WTC11 (cell line): ENCODE measurements around the gene C14orf93. TPM values are rescaled to one million over a fixed set of nuclear protein-coding genes. Genes with fewer than 3 reads are reported as not detected.

ENCODE experiments used
- ATAC-seq: fragments of 200-7000 bp; cut with Tn5 transposase; 2 replicates; pipeline ENCODE4 v1.10.0; 2021; ENCODE audit warnings: mild to moderate bottlenecking, moderate library complexity
- CTCF ChIA-PET: fragments of 300-600 bp; sonication (Branson Sonifier 250); formaldehyde crosslinking; loops from one replicate; lab custom pipeline; 2021; ENCODE audit warnings: antibody characterized with exemption; lab: Charles Lee
- POLR2A ChIA-PET: fragments of 350-600 bp; sonication (Branson Sonifier 250); formaldehyde crosslinking; loops from one replicate; lab custom pipeline; 2021; ENCODE audit warnings: antibody characterized with exemption; lab: Charles Lee
- DNase-seq: peaks from one replicate; pipeline ENCODE4 v3.0.0; 2021; ENCODE audit warnings: low spot score
- H3K27ac Mint-ChIP-seq: 2 replicates; pipeline ENCODE4 v1.8.0; 2021; ENCODE audit warnings: mixed read lengths
- H3K27me3 Mint-ChIP-seq: 2 replicates; pipeline ENCODE4 v1.8.0; 2021; ENCODE audit warnings: low read depth, mild to moderate bottlenecking, moderate library complexity, mixed read lengths
- H3K36me3 Mint-ChIP-seq: 2 replicates; pipeline ENCODE4 v1.8.0; 2021; ENCODE audit warnings: mixed read lengths
- H3K4me1 Mint-ChIP-seq: 2 replicates; pipeline ENCODE4 v1.8.0; 2022; ENCODE audit warnings: mixed read lengths
- H3K4me3 Mint-ChIP-seq: 2 replicates; pipeline ENCODE4 v1.8.0; 2021; ENCODE audit warnings: mild to moderate bottlenecking, moderate library complexity, mixed read lengths
- H3K9me3 Mint-ChIP-seq: 2 replicates; pipeline ENCODE4 v1.8.0; 2021; ENCODE audit warnings: mixed read lengths
- CBFB ChIP-seq: sonication (generic); formaldehyde crosslinking; IDR thresholded peaks from 2 replicates; pipeline ENCODE4 v1.8.1; 2022; ENCODE audit warnings: mild to moderate bottlenecking, low read depth, missing genetic modification reagents
- CREM ChIP-seq: sonication (generic); formaldehyde crosslinking; IDR thresholded peaks from 2 replicates; pipeline ENCODE4 v1.8.1; 2022; ENCODE audit warnings: mild to moderate bottlenecking, missing genetic modification reagents, moderate library complexity
- EMX1 ChIP-seq: fragments of 250-450 bp; sonication (Bioruptor Pico); IDR thresholded peaks from 2 replicates; pipeline ENCODE4 v1.8.0; 2021; ENCODE audit warnings: mild to moderate bottlenecking
- ESRRA ChIP-seq: sonication (generic); formaldehyde crosslinking; IDR thresholded peaks from 2 replicates; pipeline ENCODE4 v1.8.1; 2022; ENCODE audit warnings: mild to moderate bottlenecking, missing genetic modification reagents, borderline replicate concordance
- FOXJ3 ChIP-seq: sonication (generic); formaldehyde crosslinking; IDR thresholded peaks from 2 replicates; pipeline ENCODE4 v1.9.0; 2021; ENCODE audit warnings: missing genetic modification reagents, mild to moderate bottlenecking, borderline replicate concordance
- FOXP1 ChIP-seq: sonication (generic); formaldehyde crosslinking; IDR thresholded peaks from 2 replicates; pipeline ENCODE4 v1.8.0; 2022; ENCODE audit warnings: missing genetic modification reagents, mild to moderate bottlenecking, moderate library complexity, borderline replicate concordance
- FOXP4 ChIP-seq: sonication (generic); formaldehyde crosslinking; IDR thresholded peaks from 2 replicates; pipeline ENCODE4 v1.8.0; 2022; ENCODE audit warnings: mild to moderate bottlenecking, missing genetic modification reagents
- HMGA2 ChIP-seq: fragments of 250-450 bp; sonication (Bioruptor Pico); IDR thresholded peaks from 2 replicates; pipeline ENCODE4 v1.4.0; 2021; ENCODE audit warnings: mild to moderate bottlenecking, moderate library complexity
- IRF1 ChIP-seq: sonication (generic); formaldehyde crosslinking; IDR thresholded peaks from 2 replicates; pipeline ENCODE4 v1.8.0; 2023; ENCODE audit warnings: missing genetic modification reagents
- JUN ChIP-seq: sonication (generic); formaldehyde crosslinking; IDR thresholded peaks from 2 replicates; pipeline ENCODE4 v1.8.0; 2023; ENCODE audit warnings: mild to moderate bottlenecking, missing genetic modification reagents
- KAT7 ChIP-seq: sonication (generic); formaldehyde crosslinking; IDR thresholded peaks from 2 replicates; pipeline ENCODE4 v1.8.1; 2023; ENCODE audit warnings: missing genetic modification reagents, mild to moderate bottlenecking, borderline replicate concordance
- NFE2L1 ChIP-seq: sonication (generic); formaldehyde crosslinking; IDR thresholded peaks from 2 replicates; pipeline ENCODE4 v1.8.1; 2023; ENCODE audit warnings: missing genetic modification reagents
- SMAD4 ChIP-seq: sonication (generic); formaldehyde crosslinking; IDR thresholded peaks from 2 replicates; pipeline ENCODE4 v1.8.0; 2022; ENCODE audit warnings: mild to moderate bottlenecking, missing genetic modification reagents
- TP53 ChIP-seq: sonication (generic); formaldehyde crosslinking; IDR thresholded peaks from 2 replicates; pipeline ENCODE4 v1.8.1; 2023; ENCODE audit warnings: mild to moderate bottlenecking, missing genetic modification reagents
- ZNF138 ChIP-seq: sonication (generic); formaldehyde crosslinking; conservative IDR thresholded peaks from 2 replicates; pipeline ENCODE4 v1.8.1; 2022; ENCODE audit warnings: mild to moderate bottlenecking, moderate library complexity, missing genetic modification reagents
- ZNF396 ChIP-seq: fragments of 250-450 bp; sonication (Bioruptor Pico); IDR thresholded peaks from 2 replicates; pipeline ENCODE4 v1.8.0; 2021; ENCODE audit warnings: mild to moderate bottlenecking, moderate library complexity, borderline replicate concordance
- total RNA-seq: library from RNA; stranded (reverse); gene quantifications from 3 replicates; pipeline ENCODE4 v1.2.3, GENCODE V29; 2021
- TF ChIP-seq, protein P1 (sequence below): sonication (generic); formaldehyde crosslinking; IDR thresholded peaks from 2 replicates; pipeline ENCODE4 v1.8.1; 2023; ENCODE audit warnings: mild to moderate bottlenecking, moderate library complexity, missing genetic modification reagents
- TF ChIP-seq, protein P2 (sequence below): sonication (generic); formaldehyde crosslinking; IDR thresholded peaks from 2 replicates; pipeline ENCODE4 v1.8.1; 2022; ENCODE audit warnings: low read depth, mild to moderate bottlenecking, moderate library complexity, missing genetic modification reagents, borderline replicate concordance
- TF ChIP-seq, protein P3 (sequence below): sonication (generic); formaldehyde crosslinking; IDR thresholded peaks from 2 replicates; pipeline ENCODE4 v1.8.0; 2022; ENCODE audit warnings: mild to moderate bottlenecking, missing genetic modification reagents
- TF ChIP-seq, protein P4 (sequence below): sonication (generic); formaldehyde crosslinking; IDR thresholded peaks from 2 replicates; pipeline ENCODE4 v1.8.1; 2022; ENCODE audit warnings: mild to moderate bottlenecking, moderate library complexity, missing genetic modification reagents
- TF ChIP-seq, protein P5 (sequence below): sonication (generic); formaldehyde crosslinking; IDR thresholded peaks from 2 replicates; pipeline ENCODE4 v1.8.1; 2022; ENCODE audit warnings: missing genetic modification reagents, borderline replicate concordance

C14orf93 gene
- total RNA-seq, 1 experiment from 2014 or later, result 8.1 TPM

GRCh38 chr14:23057757-23058653, 48.1 kb upstream of the C14orf93 start (continued):
- TF ChIP-seq CBFB (no peak), ESRRA (no peak), FOXP1 (no peak; the same call in 1 of the 2 replicates), CREM (0 out of 2 replicates have a peak, but pooled peaks have one; percentile 25), KAT7 (CRISPR knock-in tag) (0 out of 2 replicates have a peak, but pooled peaks have one; percentile 18), SMAD4 (CRISPR knock-in tag) (no peak), FOXP4 (CRISPR knock-in tag) (no peak), HMGA2 (CRISPR knock-in tag) (no peak), ZNF396 (CRISPR knock-in tag) (no peak), IRF1 (CRISPR knock-in tag) (no peak), NFE2L1 (CRISPR knock-in tag) (no peak), EMX1 (CRISPR knock-in tag) (peak; percentile 52), TP53 (CRISPR knock-in tag) (0 out of 2 replicates have a peak, but pooled peaks have one; percentile 28), ZNF138 (no peak)
- TF ChIP-seq, protein P1, sequence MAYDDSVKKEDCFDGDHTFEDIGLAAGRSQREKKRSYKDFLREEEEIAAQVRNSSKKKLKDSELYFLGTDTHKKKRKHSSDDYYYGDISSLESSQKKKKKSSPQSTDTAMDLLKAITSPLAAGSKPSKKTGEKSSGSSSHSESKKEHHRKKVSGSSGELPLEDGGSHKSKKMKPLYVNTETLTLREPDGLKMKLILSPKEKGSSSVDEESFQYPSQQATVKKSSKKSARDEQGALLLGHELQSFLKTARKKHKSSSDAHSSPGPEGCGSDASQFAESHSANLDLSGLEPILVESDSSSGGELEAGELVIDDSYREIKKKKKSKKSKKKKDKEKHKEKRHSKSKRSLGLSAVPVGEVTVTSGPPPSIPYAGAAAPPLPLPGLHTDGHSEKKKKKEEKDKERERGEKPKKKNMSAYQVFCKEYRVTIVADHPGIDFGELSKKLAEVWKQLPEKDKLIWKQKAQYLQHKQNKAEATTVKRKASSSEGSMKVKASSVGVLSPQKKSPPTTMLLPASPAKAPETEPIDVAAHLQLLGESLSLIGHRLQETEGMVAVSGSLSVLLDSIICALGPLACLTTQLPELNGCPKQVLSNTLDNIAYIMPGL (CRISPR knock-in tag), result 0 out of 2 replicates have a peak, but pooled peaks have one; percentile 55
- TF ChIP-seq, protein P2, sequence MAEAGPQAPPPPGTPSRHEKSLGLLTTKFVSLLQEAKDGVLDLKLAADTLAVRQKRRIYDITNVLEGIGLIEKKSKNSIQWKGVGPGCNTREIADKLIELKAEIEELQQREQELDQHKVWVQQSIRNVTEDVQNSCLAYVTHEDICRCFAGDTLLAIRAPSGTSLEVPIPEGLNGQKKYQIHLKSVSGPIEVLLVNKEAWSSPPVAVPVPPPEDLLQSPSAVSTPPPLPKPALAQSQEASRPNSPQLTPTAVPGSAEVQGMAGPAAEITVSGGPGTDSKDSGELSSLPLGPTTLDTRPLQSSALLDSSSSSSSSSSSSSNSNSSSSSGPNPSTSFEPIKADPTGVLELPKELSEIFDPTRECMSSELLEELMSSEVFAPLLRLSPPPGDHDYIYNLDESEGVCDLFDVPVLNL (CRISPR knock-in tag), result no peak
- TF ChIP-seq, protein P3, sequence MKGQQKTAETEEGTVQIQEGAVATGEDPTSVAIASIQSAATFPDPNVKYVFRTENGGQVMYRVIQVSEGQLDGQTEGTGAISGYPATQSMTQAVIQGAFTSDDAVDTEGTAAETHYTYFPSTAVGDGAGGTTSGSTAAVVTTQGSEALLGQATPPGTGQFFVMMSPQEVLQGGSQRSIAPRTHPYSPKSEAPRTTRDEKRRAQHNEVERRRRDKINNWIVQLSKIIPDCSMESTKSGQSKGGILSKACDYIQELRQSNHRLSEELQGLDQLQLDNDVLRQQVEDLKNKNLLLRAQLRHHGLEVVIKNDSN (CRISPR knock-in tag), result no peak; the same call in 1 of the 2 replicates

GRCh38 chr14:23056956-23057756, 47.2 kb upstream of the C14orf93 start, which contains the start of gene CDH24:
TSS of gene CDH24 (minus strand) at chr14:23057520. CDS start at chr14:23055733, 1,787 bp downstream.
- H3K36me3 Mint-ChIP-seq, result peaks cover 24% of the 10 kb centered on the region

More at GRCh38 chr14:23056956-23057756, 47.2 kb upstream of the C14orf93 start, which contains the start of gene CDH24:
- ATAC-seq (peak; percentile 31), DNase-seq (peak; percentile 80)
- TF ChIP-seq, protein P4, sequence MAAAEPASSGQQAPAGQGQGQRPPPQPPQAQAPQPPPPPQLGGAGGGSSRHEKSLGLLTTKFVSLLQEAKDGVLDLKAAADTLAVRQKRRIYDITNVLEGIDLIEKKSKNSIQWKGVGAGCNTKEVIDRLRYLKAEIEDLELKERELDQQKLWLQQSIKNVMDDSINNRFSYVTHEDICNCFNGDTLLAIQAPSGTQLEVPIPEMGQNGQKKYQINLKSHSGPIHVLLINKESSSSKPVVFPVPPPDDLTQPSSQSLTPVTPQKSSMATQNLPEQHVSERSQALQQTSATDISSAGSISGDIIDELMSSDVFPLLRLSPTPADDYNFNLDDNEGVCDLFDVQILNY (CRISPR knock-in tag), result no peak
- TF ChIP-seq TP53 (CRISPR knock-in tag) (0 out of 2 replicates have a peak, but pooled peaks have one; percentile 44), JUN (CRISPR knock-in tag) (no peak), FOXJ3 (no peak), KAT7 (CRISPR knock-in tag) (0 out of 2 replicates have a peak, but pooled peaks have one; percentile 19)
- TF ChIP-seq, protein P5, sequence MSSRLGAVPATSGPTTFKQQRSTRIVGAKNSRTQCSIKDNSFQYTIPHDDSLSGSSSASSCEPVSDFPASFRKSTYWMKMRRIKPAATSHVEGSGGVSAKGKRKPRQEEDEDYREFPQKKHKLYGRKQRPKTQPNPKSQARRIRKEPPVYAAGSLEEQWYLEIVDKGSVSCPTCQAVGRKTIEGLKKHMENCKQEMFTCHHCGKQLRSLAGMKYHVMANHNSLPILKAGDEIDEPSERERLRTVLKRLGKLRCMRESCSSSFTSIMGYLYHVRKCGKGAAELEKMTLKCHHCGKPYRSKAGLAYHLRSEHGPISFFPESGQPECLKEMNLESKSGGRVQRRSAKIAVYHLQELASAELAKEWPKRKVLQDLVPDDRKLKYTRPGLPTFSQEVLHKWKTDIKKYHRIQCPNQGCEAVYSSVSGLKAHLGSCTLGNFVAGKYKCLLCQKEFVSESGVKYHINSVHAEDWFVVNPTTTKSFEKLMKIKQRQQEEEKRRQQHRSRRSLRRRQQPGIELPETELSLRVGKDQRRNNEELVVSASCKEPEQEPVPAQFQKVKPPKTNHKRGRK (CRISPR knock-in tag), result peak; percentile 87; the same call in 1 of the 2 replicates
- CTCF ChIA-PET, result interaction anchor here (0.5 to 8.8 kb wide), 46 partner anchors 11 to 1613 kb away, joined by 3 to 224 read pairs (median 6); partner anchors contain the start of genes ACIN1, AJUBA, C14orf119 and HAUS4
- H3K4me3 Mint-ChIP-seq, result peak within 1 kb of the TSS; percentile 83
- peak within 1 kb of the TSS; percentile 91 for H3K27ac Mint-ChIP-seq
- H3K27me3 Mint-ChIP-seq, result peaks cover 5% of the 10 kb centered on the region; the same call in 1 of the 2 replicates
- no peaks in the 10 kb centered on the region for H3K9me3 Mint-ChIP-seq
- H3K4me1 Mint-ChIP-seq, result peaks cover 16% of the 10 kb centered on the region
- POLR2A ChIA-PET, result interaction anchor here (0.6 to 2.6 kb wide), 14 partner anchors 11 to 128 kb away, joined by 3 to 13 read pairs (median 6); partner anchors contain the start of genes ACIN1, AJUBA, C14orf119 and PRMT5
